AG10803 (cell line): Measurements from ENCODE around the gene PALM2AKAP2.

Experiments used
- DNase-seq: peaks from one replicate; pipeline ENCODE4 v3.0.0; 2010; ENCODE audit warnings: low read depth
- H3K4me3 ChIP-seq: 2 replicates; pipeline ENCODE4 v1.5.1; 2011; ENCODE audit warnings: mild to moderate bottlenecking, low read length, control low read depth
- TF ChIP-seq, protein P1 (sequence below): conservative IDR thresholded peaks from 2 replicates; pipeline ENCODE4 v1.5.1; 2011; ENCODE audit warnings: mild to moderate bottlenecking, low read length, control low read depth, inconsistent platforms

PALM2AKAP2 gene

GRCh38 chr9:109742776-109743348, 37.1 kb upstream of the PALM2AKAP2 start:
- TF ChIP-seq, protein P1, sequence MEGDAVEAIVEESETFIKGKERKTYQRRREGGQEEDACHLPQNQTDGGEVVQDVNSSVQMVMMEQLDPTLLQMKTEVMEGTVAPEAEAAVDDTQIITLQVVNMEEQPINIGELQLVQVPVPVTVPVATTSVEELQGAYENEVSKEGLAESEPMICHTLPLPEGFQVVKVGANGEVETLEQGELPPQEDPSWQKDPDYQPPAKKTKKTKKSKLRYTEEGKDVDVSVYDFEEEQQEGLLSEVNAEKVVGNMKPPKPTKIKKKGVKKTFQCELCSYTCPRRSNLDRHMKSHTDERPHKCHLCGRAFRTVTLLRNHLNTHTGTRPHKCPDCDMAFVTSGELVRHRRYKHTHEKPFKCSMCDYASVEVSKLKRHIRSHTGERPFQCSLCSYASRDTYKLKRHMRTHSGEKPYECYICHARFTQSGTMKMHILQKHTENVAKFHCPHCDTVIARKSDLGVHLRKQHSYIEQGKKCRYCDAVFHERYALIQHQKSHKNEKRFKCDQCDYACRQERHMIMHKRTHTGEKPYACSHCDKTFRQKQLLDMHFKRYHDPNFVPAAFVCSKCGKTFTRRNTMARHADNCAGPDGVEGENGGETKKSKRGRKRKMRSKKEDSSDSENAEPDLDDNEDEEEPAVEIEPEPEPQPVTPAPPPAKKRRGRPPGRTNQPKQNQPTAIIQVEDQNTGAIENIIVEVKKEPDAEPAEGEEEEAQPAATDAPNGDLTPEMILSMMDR, result no peak
- no peak overlapping the region for H3K4me3 ChIP-seq
- peak; percentile 81 for DNase-seq

- TF ChIP-seq, protein P1, result no peak
- DNase-seq, result no peak
- no peak overlapping the region for H3K4me3 ChIP-seq
Observed at GRCh38 chr9:109743696-109744095, 36.3 kb upstream of the PALM2AKAP2 start.

DNA sequence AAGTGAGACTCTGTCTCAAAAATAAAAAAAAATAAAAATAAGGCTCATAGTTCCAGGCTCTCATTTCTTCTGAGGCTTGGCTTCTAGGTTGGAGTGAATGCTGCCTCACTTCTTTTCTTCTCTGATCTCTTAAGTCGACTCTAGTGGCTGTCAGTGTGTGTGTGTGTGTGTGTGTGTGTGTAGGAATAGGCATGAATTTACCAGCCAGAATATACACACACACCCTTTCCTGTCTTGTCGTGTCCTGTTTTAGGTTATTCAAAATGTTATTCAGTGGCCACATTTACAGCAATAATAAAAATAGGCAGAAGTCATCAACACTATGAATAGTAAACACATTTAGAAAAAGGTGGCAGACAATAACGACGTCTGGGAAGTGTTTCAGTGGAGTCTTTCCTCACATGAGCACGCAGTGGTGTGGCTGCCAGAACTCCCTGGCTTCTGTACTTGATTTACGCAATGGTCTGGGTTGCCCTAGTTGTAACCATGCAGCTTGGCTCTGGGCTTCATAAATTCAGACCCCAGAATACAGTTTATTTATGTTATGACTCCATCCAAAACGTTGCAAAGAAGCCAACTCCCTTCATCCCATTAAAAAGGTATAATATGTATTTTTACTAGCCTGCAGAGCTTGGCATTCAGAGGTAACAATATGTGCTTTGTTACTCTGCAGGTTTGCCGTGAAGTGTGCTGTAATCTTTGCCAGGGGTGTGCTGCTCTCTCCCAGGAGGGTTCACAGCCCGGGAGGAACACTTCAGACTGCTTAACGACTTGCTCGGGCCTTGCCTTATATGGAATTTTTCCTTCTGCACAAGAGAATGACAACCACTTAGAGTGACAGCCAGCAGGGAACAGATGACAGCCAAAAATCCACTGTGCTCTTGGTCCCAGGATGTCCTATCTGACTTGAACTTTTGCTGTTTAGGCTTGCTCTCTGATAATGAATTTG, 34.4 kb upstream of the PALM2AKAP2 start:
- no peak overlapping the region for H3K4me3 ChIP-seq
- TF ChIP-seq, protein P1, result no peak
- DNase-seq, result peak; percentile 44

GRCh38 chr9:109751253-109751652, 28.7 kb upstream of the PALM2AKAP2 start:
- DNase-seq, result no peak
- TF ChIP-seq, protein P1, result no peak
- no peak overlapping the region for H3K4me3 ChIP-seq

DNA sequence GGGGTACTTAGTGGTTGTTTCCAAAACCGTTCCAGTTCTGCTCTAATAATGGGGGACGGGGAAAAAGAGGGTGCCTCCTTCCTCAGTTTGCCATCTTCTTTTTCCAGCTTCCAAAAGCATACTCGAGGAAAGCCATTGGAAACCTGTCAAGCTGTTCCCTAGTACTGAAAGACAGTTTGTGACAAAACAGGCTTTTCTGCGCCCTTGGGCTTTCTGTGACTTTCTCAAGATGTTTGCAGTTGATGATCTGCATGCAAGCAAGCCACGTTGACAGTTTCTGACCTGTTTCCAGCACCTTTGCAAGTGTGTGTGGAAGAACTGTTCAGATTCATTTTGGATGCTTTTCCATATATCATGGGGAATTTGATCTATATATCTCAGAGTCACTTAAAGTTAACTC, 26.7 kb upstream of the PALM2AKAP2 start:
- DNase-seq, result no peak
- no peak overlapping the region for H3K4me3 ChIP-seq
- TF ChIP-seq, protein P1, result no peak

DNA sequence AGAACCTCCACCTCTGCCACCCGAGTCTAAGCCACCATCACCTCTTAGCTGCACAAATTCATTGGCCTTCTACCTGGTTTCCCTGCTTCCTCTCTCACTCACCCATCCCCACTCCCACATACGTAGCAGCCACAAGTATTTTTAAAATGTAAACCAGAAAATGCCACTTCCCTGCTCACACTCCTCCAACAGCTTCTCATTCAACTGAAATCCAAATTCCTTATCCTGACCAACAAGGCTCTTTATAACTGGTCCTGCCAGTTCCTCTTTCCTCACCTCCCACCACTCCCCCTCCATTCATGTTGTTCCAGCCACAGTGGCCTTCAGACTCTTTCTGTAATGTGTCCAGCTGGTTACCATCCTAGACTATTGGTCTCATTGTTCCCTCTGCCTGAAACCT, 25.0 kb upstream of the PALM2AKAP2 start:
- DNase-seq, result peak; percentile 52
- H3K4me3 ChIP-seq, result no peak overlapping the region
- TF ChIP-seq, protein P1, result no peak

DNA sequence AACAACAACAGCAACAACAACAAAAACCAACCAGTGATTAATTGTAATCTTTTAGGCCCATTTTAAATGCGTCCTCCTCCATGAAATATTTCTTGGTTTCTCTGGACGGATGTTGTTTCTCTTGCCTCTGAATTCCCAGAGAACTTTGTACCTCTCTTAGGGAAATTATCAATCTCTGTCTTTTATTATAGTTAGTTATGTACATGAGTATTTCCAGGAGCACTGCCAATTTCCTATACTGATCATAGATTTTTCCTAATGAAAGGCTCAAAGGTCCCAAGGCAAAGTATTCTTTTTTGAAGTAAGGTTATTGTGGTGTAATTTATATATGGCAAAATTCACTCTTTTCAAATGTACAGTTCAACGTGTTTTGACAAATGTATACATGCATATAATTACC, 20.4 kb upstream of the PALM2AKAP2 start:
- DNase-seq, result no peak
- TF ChIP-seq, protein P1, result no peak
- no peak overlapping the region for H3K4me3 ChIP-seq
